ENCODE measurements around the gene MDFI. TPM values are rescaled to one million over a fixed set of nuclear protein-coding genes. Genes with fewer than 3 reads are reported as not detected.

Gene MDFI, protein sequence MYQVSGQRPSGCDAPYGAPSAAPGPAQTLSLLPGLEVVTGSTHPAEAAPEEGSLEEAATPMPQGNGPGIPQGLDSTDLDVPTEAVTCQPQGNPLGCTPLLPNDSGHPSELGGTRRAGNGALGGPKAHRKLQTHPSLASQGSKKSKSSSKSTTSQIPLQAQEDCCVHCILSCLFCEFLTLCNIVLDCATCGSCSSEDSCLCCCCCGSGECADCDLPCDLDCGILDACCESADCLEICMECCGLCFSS
- total RNA-seq = 27.0 and 51.8 TPM in 2 replicates

GRCh38 chr6:41638002-41638934 is at the start of gene MDFI:
TSS of gene MDFI (plus strand) at chr6:41638468. CDS start at chr6:41638750, 282 bp downstream.

Other genes starting within 250 kb of the MDFI start
- 3.8 and 3.9 TPM in 2 replicates for gene FOXP4, start 92.1 kb upstream of the MDFI start, total RNA-seq
- gene TFEB, start 97.1 kb downstream of the MDFI start, total RNA-seq = 7.7 and 7.8 TPM in 2 replicates
- gene PGC, start 108.9 kb downstream of the MDFI start, total RNA-seq = not detected in 2 replicates
- 0.76 and 0.95 TPM in 2 replicates for gene FRS3, start 141.4 kb downstream of the MDFI start, total RNA-seq
- 6.3 and 6.9 TPM in 2 replicates for gene PRICKLE4, start 142.3 kb downstream of the MDFI start, total RNA-seq
- 33.9 and 34.8 TPM in 2 replicates for gene TOMM6, start 149.2 kb downstream of the MDFI start, total RNA-seq

Data from dermis lymphatic vessel endothelial cell (primary cell).